HepG2 (cell line): ENCODE results near the gene FIS1. TPM values are rescaled to one million over a fixed set of nuclear protein-coding genes. Genes with fewer than 3 reads are reported as not detected.
A peak's percentile ranks its signal among the peaks of the same experiment; 100 is the strongest.

Experiments
- FLYWCH1 ChIP-seq: sonication (generic); formaldehyde crosslinking; IDR thresholded peaks from 2 replicates; pipeline ENCODE4 v1.8.1; 2023; ENCODE audit warnings: mild to moderate bottlenecking, missing genetic modification reagents
- GMEB2 ChIP-seq: IDR thresholded peaks from 2 replicates; pipeline ENCODE4 v1.6.1; 2016; ENCODE audit warnings: missing biosample characterization, missing genetic modification reagents, low read depth
- NBN ChIP-seq: fragments of 450-650 bp; conservative IDR thresholded peaks from 2 replicates; pipeline ENCODE4 v1.6.1; 2017
- POLR2A ChIP-seq, 2 experiments: IDR thresholded peaks; 2 replicates each; pipeline ENCODE4 v1.6.1; 2011; ENCODE audit warnings: low read depth in 2 of 2, low read length in 2 of 2, mild to moderate bottlenecking in 1 of 2, moderate library complexity in 1 of 2; ENCODE audit not compliant: insufficient read depth in 1 of 2
- RBM22 ChIP-seq: fragments of 200-400 bp; formaldehyde crosslinking; optimal IDR thresholded peaks from 2 replicates; pipeline ENCODE3; 2017; ENCODE audit warnings: mild to moderate bottlenecking, low read length, moderate library complexity
- STAT6 ChIP-seq: sonication (generic); formaldehyde crosslinking; IDR thresholded peaks from 2 replicates; pipeline ENCODE4 v1.4.0; 2020; ENCODE audit warnings: missing genetic modification reagents, mild to moderate bottlenecking, borderline replicate concordance
- XRCC5 ChIP-seq: fragments of 200-400 bp; formaldehyde crosslinking; optimal IDR thresholded peaks from 2 replicates; pipeline ENCODE3; 2017; ENCODE audit warnings: mild to moderate bottlenecking, low read length
- ZBTB37 ChIP-seq: sonication (generic); formaldehyde crosslinking; IDR thresholded peaks from 2 replicates; pipeline ENCODE4 v1.4.0; 2020; ENCODE audit warnings: mild to moderate bottlenecking, missing genetic modification reagents
- ZBTB49 ChIP-seq: sonication (generic); formaldehyde crosslinking; IDR thresholded peaks from 2 replicates; pipeline ENCODE4 v1.4.0; 2020; ENCODE audit warnings: missing genetic modification reagents, borderline replicate concordance
- ZFAT ChIP-seq: sonication (generic); formaldehyde crosslinking; conservative IDR thresholded peaks from 2 replicates; pipeline ENCODE4 v1.8.1; 2023; ENCODE audit warnings: missing genetic modification reagents, inconsistent platforms
- ZFP41 ChIP-seq: sonication (generic); formaldehyde crosslinking; IDR thresholded peaks from 2 replicates; pipeline ENCODE4 v1.4.0; 2020; ENCODE audit warnings: mild to moderate bottlenecking, missing genetic modification reagents, borderline replicate concordance
- ZNF143 ChIP-seq: sonication (generic); formaldehyde crosslinking; IDR thresholded peaks from 2 replicates; pipeline ENCODE4 v1.4.0; 2020; ENCODE audit warnings: missing genetic modification reagents
- ZNF264 ChIP-seq: sonication (generic); formaldehyde crosslinking; IDR thresholded peaks from 2 replicates; pipeline ENCODE4 v1.4.0; 2020; ENCODE audit warnings: missing genetic modification reagents
- ZNF574 ChIP-seq: sonication (generic); formaldehyde crosslinking; IDR thresholded peaks from 2 replicates; pipeline ENCODE4 v1.4.0; 2020; ENCODE audit warnings: missing genetic modification reagents
- ZNF816 ChIP-seq: sonication (generic); formaldehyde crosslinking; IDR thresholded peaks from 2 replicates; pipeline ENCODE4 v1.8.0; 2022; ENCODE audit warnings: missing genetic modification reagents, mild to moderate bottlenecking, borderline replicate concordance
- ZSCAN5A ChIP-seq: sonication (generic); formaldehyde crosslinking; IDR thresholded peaks from 2 replicates; pipeline ENCODE4 v1.8.0; 2022; ENCODE audit warnings: mild to moderate bottlenecking, missing genetic modification reagents, borderline replicate concordance
- polyA plus RNA-seq, 8 experiments: library from polyadenylated mRNA; depleted of rRNA in 3 of 8; stranded (reverse) in 7 of 8; unstranded in 1 of 8; fragments of >200 nt; fragmentation: Illumina TruSeq in 4 of 8; extraction: Trizol in 4 of 8; gene quantifications; 2 replicates each; pipeline versions ENCODE4 v1.2.1 to v1.2.3, GENCODE V29; 2011 to 2016; ENCODE audit warnings: low read depth in 4 of 8, missing spikeins in 1 of 8, mixed read lengths in 1 of 8; ENCODE audit not compliant: insufficient read depth in 1 of 8
- total RNA-seq, 5 experiments: library from RNA; depleted of rRNA; stranded (reverse); fragments of >200 nt; fragmentation: Illumina TruSeq; extraction: Trizol; gene quantifications; 2 replicates each; pipeline ENCODE4 v1.2.3, GENCODE V29; 2016; ENCODE audit warnings: low read depth in 1 of 5

FIS1 gene
- total and polyA plus RNA-seq, 2 of the 13 experiments (the other 11 are each of a cell fraction or from before 2014, with no cell fraction given) = 97.5 to 101 TPM

GRCh38 chr7:101218236-101219125, 26.4 kb downstream of the FIS1 start (continued):
- TF ChIP-seq STAT6 (CRISPR knock-in tag) (no peak; the same call in 1 of the 2 replicates), ZNF574 (CRISPR knock-in tag) (no peak; the same call in 1 of the 2 replicates), POLR2A (IDR thresholded peaks at IDR 0.05; ENCODE audit: insufficient read depth in 1 of 2, low read depth in 2 of 2, low read length in 2 of 2) (no peak; a peak in 1 of 4 replicates), GMEB2 (CRISPR knock-in tag) (no peak), ZBTB37 (no peak), ZNF816 (CRISPR knock-in tag) (no peak), ZFP41 (CRISPR knock-in tag) (no peak), NBN (no peak), ZNF143 (CRISPR knock-in tag) (no peak), ZNF264 (CRISPR knock-in tag) (no peak), XRCC5 (peak; percentile 59), ZSCAN5A (CRISPR knock-in tag) (no peak), ZFAT (CRISPR knock-in tag) (no peak), RBM22 (no peak), FLYWCH1 (0 out of 2 replicates have a peak, but pooled peaks have one; percentile 76), ZBTB49 (CRISPR knock-in tag) (no peak)
